Measurements from ENCODE around the gene GALNT17.
A peak's percentile ranks its signal among the peaks of the same experiment; 100 is the strongest.
"Not testable (repeated sequence)": the region's sequence is repeated elsewhere in the genome, so short reads cannot be mapped to it uniquely, and the experiment has no call there.

Gene GALNT17

DNA sequence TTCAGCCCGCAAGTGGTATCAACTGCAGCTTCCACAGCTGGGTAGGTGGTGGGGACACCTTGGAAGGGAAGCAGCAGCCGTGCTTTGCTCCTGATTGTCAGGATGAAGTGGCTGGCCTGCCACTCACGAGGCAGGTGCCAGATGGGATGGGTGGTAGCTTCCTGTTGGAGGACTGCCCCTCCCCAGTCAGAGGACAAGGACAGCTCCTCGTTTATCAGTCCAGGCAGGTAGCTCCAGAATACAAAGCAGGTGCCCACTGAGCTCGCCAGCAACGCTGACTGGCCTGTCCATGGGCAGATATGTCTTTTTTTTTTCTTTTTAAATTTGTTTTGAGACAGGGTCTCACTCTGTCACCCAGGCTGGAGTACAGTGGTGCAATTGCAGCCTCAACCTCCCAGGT, 431.3 kb downstream of the GALNT17 start:
- DNase-seq (ENCODE audit: low spot score): no peak

GRCh38 chr7:71566376-71566775, 434.4 kb downstream of the GALNT17 start:
- DNase-seq (ENCODE audit: low spot score): no peak

GRCh38 chr7:71566991-71567390, 435.0 kb downstream of the GALNT17 start:
- no peak for DNase-seq (ENCODE audit: low spot score)

DNA sequence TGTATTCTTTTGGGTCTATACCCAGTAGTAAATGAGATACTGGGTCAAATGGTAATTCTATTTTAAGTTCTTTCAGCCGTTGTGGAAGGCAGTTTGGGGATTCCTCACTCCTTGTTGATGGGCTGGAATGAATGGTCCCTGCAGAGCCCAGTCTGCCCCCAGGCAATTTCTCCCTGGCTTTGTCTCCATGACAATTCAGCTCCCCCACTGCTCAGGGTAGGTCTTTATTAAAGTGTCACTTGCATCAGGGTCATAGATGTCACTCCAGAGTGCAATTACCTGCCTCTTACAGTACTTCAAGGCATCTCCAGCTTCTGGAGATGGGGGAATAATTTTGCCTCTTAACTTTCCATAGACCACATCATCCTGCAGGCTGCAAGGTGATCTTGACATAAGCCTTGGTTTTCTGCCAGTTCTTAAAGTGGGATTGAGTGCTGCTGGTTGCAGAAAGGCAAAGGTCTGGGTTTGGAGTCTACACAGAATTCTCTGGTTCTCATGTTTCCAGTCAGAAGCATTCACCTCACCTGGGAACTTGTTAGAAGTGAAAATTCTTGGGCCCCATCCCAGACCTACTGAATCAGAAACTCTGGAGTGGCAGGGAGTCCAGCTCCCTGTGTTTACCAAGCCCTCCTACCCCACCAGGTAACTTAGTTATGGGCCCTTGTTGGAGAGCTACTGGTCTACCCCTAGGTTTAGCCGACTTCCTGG, 442.4 kb downstream of the GALNT17 start:
- DNase-seq (ENCODE audit: low spot score): no peak

DNA sequence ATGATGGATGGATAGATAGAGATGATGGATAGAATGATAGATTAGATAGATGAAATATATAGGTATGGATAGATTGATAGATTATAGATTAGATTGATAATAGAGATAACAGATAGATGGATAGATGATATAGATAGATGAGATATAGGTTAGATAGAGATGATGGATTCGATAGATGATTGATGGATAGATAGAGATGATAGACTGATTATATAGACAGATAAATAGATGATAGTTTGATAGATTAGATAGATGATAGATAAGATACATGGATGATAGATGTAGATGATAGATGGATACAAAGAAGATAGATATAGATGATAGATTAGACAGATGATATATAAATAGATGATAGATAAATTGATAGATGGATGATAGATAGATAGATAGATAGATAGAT, 448.1 kb downstream of the GALNT17 start:
- no peak for DNase-seq (ENCODE audit: low spot score)

DNA sequence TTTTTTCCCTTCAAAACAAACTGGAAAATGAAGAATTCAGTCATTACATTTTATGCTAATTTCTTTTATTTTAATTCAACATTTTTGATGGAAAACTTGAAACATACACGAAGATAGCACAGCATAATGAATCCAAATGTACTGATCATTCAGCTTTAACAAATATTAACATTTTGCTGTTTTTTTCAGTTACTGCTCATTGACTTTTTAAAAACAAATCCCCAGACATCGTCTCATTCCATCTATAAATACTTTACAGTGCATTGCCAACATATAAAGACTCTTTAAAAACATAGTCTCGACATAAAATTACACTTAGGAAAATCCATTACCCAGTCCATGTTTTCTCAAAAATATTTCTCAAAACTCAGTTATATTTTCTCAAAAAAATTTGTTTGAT, 452.3 kb downstream of the GALNT17 start:
- DNase-seq (ENCODE audit: low spot score): no peak

DNA sequence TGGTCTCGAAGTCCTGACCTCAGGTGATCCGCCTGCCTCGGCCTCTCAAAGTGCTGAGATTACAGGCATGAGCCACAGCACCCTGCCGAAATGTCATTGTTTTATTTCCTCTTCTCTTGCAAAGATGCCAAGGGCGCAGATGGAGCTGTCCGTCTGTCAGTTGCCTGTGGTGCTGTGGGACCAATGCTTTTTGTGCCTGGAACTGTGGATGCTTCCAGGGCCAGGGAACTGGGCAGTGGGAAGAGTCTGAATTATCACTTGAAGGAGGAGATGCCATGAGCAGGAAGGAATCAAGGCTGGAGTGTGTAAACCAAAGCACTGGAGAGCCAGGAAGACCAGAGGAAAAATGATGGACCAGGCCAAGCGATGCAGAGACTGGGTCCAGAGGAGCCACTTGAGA, 459.9 kb downstream of the GALNT17 start:
- no peak for DNase-seq (ENCODE audit: low spot score)

DNA sequence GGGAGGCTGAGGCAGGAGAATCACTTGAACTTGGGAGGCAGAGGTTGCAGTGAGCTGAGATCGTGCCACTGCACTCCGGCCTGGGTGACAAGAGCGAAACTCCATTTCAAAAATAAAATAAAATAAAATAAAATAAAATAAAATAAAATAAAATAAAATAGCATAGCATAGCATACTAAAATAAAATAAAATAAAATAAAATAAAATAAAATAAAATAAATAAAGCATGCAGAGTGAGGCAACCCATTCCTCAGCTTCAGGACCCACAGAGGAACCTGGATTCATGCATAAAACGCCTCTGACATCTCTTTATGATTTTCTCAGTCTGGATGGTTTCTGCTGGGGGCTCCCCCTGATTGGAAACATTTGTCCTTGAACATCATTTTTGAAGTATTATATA, 460.4 kb downstream of the GALNT17 start:
- DNase-seq (ENCODE audit: low spot score): not testable (repeated sequence)

GRCh38 chr7:71594736-71595135, 462.8 kb downstream of the GALNT17 start:
- no peak for DNase-seq (ENCODE audit: low spot score)

DNA sequence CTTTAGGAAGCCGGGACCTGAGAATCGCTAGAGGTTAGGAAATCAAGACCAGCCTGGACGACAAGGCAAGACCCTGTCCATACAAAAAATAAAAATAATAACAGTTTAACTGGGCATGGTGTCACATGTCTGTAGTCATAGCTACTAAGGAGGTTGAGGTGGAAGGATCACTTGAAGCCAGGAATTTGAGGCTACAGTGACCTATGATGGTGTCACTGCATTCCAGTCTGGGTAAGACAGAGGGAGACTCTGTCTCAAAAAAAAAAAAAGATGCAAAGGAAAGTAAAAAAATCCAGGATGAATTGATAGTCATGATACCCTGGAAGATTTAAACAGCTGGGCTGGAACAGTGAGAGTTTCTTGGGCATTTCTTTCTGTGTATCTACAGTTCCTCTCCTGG, 463.2 kb downstream of the GALNT17 start:
- DNase-seq (ENCODE audit: low spot score): no peak

- no peak for DNase-seq (ENCODE audit: low spot score)
Measured at GRCh38 chr7:71598553-71598952, 466.6 kb downstream of the GALNT17 start.

DNA sequence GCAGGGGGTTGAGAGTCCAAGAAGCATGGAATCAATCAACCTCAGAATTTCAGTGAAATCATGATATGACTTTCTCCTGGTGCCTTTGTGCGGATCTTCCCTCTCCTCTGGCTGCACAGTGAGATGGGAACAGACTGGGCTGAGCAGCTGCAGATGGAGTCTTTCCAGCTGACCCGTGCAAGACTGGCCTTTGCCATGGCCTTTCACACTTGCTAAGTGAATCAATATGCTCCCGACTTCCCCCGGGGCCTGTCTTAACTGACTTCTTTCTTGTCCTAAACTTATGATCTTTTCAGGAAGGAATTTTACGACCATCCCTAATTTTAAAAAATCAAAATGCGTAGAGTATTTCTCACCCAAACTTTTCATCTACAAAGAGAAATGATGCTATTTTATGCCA, 469.9 kb downstream of the GALNT17 start:
- DNase-seq (ENCODE audit: low spot score): no peak

DNA sequence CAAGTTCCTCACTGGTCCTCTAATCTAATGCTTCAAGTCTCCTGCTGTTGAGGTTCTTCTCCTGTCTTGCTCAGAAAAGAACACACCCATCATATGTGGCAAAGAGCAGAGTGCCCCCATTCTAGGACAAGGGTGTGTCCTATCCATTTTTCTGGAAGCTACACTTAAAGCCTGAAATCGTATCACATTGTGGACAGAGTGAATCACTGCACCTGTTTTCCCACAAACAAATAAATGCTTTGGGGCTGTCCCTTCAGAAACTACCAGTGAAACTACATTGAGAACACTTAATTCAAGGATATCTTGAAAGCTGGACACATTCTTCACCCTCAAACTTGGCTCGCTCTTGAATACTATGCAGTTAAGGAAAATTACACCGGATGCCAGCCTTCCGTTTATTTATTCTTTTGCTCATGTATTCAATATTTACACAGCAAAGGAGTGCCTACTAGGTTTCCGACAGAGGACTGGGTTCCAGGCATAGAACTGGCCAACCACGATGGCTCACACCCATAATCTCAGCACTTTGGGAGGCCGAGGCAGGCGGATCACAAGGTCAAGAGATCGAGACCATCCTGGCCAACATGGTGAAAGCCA, 473.0 kb downstream of the GALNT17 start:
- DNase-seq (ENCODE audit: low spot score): no peak

- no peak for DNase-seq (ENCODE audit: low spot score)
Measured at GRCh38 chr7:71611986-71612385, 480.0 kb downstream of the GALNT17 start.

GRCh38 chr7:71612911-71613310, 481.0 kb downstream of the GALNT17 start:
- DNase-seq (ENCODE audit: low spot score): no peak

DNA sequence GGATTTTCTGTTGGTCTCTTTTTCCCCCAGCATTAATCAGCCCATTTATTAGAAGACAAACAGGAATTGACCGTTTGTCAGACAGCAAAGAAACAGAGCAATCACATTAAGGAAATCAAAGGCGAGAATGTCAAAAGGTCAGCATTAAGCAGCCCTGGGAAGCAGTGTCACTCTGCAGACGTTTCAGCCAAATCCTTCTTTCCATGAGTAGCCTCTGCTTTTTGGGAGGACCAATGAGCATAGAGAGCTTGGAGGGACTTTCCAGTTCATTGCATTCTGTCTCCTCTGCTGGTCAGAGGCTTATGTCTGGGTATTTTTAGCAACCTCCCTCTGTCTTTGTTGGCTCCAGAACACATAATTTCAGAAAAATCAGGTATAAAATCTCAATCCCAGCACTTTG, 481.4 kb downstream of the GALNT17 start:
- DNase-seq (ENCODE audit: low spot score): no peak

DNA sequence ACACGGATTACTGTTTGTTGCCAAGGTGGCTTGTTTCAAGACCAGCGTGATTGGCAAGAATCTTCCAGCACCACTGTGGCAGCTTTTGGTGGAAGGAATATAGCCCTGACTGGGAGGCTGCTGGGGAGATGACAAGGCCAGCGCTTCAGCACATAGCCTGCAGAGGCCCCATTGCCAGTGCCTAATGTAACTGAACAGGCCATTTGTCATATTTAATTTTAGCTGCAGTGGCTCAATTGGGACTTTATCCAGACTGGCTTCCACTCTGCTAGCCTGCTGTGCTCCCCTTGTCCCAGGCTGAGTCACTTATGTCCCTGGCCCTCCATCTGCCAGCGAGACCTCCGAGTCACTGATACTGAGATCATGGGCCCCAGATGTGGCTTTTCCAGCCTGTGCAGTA, 483.1 kb downstream of the GALNT17 start:
- no peak for DNase-seq (ENCODE audit: low spot score)

DNA sequence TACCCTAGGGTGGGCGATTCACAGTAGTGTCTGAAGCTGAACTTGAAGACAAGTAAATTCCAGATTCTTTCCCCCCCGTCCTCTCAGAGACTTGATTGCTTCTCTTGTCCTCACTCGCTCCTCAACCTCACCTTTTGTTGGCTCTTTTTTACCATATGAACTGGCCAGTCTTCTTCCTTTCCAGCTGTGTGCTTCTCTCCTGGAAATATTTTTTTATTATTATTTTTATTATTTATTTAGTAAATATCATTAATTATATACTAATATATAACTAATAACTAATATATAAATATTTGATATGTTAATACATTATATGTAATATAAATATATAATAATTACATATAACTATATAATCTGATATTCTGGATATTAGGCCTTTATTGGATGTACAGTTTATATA, 484.3 kb downstream of the GALNT17 start:
- DNase-seq (ENCODE audit: low spot score): no peak

GRCh38 chr7:71618278-71618677, 486.3 kb downstream of the GALNT17 start:
- DNase-seq (ENCODE audit: low spot score): no peak

DNA sequence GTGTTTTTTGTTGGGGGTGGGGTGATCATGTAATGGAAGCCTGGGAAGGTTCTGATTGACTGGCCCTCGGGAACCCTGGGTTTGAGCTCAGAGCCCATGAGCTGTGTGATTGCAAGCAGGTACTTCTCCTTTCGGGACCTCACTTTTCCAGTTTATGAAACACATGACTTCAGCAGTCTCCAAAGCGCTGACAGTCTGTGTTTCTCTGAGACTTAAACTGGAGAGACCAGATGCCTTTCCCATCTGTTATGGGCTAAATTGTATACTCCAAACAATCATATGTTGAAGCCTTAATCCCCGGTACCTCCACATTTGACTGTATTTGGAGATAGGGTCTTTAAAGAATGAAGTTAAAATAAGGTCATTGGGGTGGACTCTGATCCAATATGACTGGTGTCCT, 493.6 kb downstream of the GALNT17 start:
- DNase-seq (ENCODE audit: low spot score): no peak

- DNase-seq (ENCODE audit: low spot score): no peak
Measured at GRCh38 chr7:71626206-71626605, 494.3 kb downstream of the GALNT17 start.

GRCh38 chr7:71627651-71628050, 495.7 kb downstream of the GALNT17 start:
- no peak for DNase-seq (ENCODE audit: low spot score)

GRCh38 chr7:71630516-71630915, 498.6 kb downstream of the GALNT17 start:
- DNase-seq (ENCODE audit: low spot score): no peak

DNA sequence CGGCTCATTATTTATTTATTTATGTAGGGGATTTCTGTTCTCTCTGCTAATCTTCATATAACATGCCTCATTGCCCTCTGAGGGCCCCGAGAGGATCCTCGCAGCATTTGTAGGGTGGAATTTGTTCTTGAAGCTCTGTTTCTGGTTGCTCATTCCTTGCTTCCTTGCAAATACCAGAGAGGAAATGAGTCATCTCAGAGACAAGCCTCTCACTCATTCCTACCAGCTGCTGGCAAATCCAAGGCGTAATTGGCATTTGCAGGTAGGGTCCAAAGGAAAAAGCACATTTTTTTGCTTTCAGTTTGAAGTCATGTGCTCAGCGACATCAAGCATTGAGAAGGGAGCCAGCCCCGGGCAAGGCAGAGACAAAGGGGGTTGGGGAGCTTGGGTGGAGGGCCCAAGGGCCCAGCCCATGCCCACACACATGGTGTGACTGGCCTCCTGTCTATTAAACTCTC, 501.6 kb downstream of the GALNT17 start:
- DNase-seq (ENCODE audit: low spot score): peak; percentile 19
